Gastrocnemius medialis (tissue), 4 donors: ENCODE data around the gene GTPBP2.

Experiments
- POLR2A ChIP-seq, 2 donors: fragments of 450-650 bp; IDR thresholded peaks; one replicate each; pipeline ENCODE4 v1.6.1; 2017; ENCODE audit warnings: antibody characterized with exemption in 2 of 2, mild to moderate bottlenecking in 2 of 2, moderate library complexity in 2 of 2
- TF ChIP-seq, protein P1 (sequence below), 5 experiments: fragments of 450-650 bp in 3 of 5; fragments of 200-600 bp in 2 of 5; sonication (generic) in 2 of 5; IDR thresholded peaks in 4 of 5; conservative IDR thresholded peaks in 1 of 5; 1 replicate in 4 of 5; 2 replicates in 1 of 5; pipeline ENCODE4 v1.5.1; 2016 to 2019; ENCODE audit warnings: antibody characterized with exemption in 5 of 5, mild to moderate bottlenecking in 3 of 5, moderate library complexity in 3 of 5

DNA sequence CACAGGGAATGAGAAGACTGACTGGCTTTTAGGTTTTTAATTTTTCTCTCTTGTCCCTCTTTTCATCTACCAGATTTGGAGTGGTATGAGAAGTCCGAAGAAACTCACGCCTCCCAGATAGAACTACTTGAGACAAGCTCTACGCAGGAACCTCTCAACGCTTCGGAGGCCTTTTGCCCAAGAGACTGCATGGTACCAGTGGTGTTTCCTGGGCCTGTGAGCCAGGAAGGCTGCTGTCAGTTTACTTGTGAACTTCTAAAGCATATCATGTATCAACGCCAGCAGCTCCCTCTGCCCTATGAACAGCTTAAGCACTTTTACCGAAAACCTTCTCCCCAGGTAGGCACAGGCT is 7.2 kb upstream of the GTPBP2 start:
- TF ChIP-seq, protein P1, sequence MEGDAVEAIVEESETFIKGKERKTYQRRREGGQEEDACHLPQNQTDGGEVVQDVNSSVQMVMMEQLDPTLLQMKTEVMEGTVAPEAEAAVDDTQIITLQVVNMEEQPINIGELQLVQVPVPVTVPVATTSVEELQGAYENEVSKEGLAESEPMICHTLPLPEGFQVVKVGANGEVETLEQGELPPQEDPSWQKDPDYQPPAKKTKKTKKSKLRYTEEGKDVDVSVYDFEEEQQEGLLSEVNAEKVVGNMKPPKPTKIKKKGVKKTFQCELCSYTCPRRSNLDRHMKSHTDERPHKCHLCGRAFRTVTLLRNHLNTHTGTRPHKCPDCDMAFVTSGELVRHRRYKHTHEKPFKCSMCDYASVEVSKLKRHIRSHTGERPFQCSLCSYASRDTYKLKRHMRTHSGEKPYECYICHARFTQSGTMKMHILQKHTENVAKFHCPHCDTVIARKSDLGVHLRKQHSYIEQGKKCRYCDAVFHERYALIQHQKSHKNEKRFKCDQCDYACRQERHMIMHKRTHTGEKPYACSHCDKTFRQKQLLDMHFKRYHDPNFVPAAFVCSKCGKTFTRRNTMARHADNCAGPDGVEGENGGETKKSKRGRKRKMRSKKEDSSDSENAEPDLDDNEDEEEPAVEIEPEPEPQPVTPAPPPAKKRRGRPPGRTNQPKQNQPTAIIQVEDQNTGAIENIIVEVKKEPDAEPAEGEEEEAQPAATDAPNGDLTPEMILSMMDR (IDR thresholded peaks at IDR 0.05 in 4 of 5, conservative IDR thresholded peaks at IDR 0.05 in 1 of 5) = no peak
- no peak for TF ChIP-seq POLR2A (IDR thresholded peaks at IDR 0.05)
